ENCODE data around the gene PHETA2.
A peak's percentile ranks its signal among the peaks of the same experiment; 100 is the strongest.

Gene PHETA2

DNA sequence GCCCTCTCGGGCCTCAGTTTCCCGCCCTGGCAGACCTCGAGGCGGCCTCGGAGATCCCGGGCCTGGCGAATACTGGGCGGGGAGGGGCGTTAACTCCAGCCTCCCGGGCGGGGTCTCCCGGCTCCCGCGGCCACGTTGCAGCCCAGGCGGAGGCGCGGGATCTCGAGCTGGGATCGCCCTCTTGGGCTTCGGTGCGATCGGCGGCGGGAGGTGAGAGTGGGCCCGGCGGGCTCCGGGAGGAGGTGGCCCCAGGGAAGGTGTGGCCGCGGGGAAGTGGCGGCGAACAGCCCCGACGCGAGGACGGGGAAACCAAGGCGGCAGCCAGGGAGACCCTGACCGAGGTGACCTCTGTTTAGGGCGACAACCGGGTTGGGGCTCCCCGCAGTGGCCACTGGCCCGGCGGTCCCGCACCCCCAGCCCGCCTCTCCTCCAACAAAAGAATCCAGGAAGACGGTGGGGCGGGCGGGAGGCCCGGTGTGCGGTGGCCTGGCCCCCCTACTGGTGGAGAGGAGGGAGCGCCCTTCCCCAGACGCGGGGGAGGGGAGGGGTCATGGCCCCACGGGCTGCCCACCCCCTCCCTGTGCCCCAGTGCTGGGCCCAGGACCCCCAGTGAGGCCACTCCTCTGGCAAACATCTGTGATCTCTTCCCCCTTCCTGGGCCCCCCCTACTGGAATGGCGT, at the start of gene PHETA2:
Gene PHETA2 (plus strand): TSS at position 117 of the 680 bp plus-strand sequence. CDS start 3,046 bp downstream, outside the sequence.
- DNase-seq, result peak; percentile 83

DNA sequence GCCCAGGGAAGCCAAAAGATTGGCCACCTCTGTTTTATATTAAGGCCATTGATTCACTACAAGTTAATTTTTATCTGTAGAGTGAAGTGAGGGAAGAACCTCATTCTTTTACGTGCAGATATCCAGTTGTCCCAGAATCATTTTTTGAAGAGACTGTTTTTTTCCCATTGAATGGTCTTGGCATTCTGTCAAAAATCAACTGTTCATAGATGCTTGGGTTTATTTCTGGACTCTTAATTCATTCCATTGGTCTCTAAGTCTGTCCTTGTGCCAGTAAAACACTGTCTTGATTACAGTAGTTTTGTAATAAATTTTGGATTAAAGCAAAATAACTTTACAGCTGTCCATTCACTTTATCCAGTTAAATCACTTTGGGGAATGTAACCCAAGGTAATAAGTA, 48.6 kb upstream of the PHETA2 start:
- DNase-seq, result no peak

DNA sequence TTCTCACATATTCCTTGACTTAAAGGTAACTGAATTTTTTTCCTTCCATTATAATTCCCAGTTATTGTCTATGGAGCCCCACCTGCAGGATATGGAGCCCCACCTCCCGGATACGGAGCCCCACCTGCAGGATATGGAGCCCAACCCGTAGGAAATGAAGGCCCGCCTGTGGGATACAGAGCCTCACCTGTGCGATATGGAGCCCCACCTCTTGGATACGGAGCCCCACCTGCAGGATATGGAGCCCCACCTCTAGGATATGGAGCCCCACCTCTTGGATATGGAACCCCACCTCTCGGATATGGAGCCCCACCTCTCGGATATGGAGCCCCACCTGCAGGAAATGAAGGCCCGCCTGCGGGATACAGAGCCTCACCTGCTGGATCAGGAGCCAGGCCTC, 47.3 kb upstream of the PHETA2 start:
- DNase-seq, result no peak

GRCh38 chr22:42033263-42034181, 40.5 kb upstream of the PHETA2 start:
- no peak for DNase-seq

- DNase-seq, result no peak
Measured at GRCh38 chr22:42035256-42035655, 38.8 kb upstream of the PHETA2 start.

DNA sequence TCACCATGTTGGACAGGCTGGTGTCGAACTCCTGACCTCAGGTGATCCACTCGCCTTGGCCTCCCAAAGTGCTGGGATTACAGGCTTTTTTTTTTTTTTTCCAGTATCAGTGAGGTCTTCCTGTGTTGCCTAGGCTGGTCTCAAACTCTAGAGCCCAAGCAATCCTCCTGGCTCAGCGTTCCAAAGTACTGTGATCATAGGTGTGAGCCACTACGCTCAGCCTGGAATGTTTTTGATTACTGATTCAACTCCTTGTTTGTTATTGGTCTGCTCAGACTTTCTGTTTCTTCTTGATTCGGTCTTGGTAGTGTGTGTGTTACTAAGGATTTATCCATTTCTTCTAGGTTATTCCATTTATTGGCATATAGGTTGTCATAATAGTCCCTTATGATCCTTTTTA, 34.8 kb upstream of the PHETA2 start:
- no peak for DNase-seq

DNA sequence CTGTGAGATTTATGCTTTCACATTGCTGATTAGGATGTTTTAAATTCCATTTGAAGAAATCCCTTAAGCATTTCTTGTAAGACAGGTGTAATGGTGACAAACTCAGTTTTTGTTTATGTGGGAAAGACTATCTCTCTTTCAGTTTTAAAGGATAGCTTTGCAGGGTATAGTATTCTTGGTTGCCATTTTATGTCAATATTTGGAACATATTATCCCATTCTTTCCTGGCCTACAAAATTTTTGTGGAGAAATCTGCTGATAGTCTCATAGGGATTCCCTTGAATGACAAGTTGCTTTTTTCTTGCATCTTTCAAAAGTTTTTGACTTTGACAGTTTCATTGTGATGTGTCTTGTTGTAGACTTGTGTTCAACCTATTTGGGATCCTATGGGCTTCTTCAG, 32.3 kb upstream of the PHETA2 start:
- DNase-seq, result no peak

DNA sequence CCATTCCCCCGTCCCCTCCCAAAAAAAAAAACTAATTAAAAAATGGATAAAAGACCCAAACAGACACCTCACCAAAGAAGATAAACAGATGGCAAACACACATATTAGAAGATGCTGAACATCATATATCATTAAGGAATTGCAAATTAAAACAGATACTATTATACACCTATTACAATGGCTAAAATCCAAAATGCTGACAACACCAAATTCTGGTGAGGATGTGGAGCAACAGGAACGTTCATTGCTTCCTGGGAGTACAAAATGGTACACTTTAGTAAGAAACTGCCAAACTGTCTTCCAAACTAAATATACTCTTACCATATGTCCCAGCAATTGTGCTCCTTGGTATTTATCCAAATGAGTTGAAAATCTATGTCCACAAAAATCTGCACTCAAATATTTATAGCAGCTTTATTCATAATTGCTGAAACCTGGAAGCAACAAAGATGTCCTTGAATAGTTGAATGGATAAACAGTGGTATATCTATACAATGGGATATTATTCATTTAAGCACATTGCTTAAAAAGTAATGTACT, 23.3 kb upstream of the PHETA2 start:
- no peak for DNase-seq

DNA sequence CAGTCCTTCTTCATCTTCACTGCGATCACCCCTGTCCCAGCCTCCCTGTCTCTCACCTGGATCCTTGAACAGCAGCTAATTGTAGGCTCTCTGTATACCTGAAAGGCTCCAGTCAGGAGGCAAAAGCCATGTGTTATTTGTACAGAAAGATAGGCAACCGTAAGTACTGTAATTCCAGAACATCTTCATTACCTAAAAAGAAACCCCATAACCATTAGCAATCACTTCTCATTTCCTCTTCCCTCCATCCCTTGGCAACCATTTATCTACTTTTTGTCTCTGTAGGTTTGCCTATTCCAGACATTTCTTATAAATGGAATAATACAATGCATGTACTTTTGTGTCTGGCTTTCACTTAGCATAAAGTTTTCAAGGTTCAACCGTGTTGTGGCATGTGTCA, 21.3 kb upstream of the PHETA2 start:
- DNase-seq, result no peak

- DNase-seq, result no peak
Measured at GRCh38 chr22:42056757-42057511, 17.1 kb upstream of the PHETA2 start.

DNA sequence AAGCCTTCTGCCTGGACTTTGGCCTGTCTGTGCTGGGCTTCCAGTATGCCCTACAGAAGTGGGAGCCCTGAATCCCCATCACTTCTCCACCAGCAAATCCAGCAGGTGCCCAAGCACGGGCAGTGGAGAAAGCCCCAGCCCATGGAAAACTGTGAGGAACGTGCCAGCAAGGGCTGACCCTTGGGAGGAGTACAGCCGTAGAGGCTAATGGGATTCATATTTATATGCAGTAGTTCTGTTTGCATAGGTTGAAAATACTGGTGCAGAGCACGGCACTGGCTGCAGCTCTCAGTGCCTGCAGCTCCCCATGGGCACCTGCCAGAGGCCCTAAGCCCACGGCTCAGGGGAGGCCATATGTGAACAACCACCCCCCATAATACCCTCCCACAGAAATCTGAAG, 13.6 kb upstream of the PHETA2 start:
- DNase-seq, result no peak

- DNase-seq, result peak; percentile 42
Measured at GRCh38 chr22:42061041-42061440, 13.0 kb upstream of the PHETA2 start.

DNA sequence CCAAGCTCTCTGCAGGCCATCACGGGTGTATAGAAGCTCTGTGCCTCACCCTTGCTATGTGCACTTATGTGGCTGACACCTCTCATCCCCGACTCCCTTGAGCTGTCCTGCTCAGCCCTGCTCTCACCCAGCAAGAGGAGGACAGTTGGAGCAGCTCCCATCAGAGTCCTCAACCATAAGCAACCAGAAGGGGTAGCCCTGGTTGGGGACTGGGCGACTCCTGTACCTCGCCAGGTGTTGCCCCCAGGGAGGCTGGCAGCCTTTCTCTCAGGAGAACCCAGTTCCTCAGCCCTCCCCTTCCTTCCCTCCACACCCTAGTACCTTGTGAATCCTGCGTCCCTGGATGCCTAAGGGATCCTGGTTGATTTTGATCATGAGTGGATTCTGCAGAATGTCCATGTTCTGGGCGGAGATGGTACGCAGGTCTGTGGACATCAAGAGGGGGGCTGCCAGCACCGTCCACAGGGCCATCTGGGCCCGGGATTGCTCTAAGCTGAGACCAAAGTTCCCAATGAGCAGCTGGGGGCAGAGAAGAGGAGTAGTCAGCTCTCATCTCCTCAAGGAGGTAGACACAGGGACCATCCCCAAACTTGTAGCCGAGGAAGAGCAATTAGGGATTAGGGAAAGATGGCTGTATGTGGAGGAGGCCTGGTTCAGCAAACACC, 11.4 kb upstream of the PHETA2 start:
- DNase-seq, result no peak

DNA sequence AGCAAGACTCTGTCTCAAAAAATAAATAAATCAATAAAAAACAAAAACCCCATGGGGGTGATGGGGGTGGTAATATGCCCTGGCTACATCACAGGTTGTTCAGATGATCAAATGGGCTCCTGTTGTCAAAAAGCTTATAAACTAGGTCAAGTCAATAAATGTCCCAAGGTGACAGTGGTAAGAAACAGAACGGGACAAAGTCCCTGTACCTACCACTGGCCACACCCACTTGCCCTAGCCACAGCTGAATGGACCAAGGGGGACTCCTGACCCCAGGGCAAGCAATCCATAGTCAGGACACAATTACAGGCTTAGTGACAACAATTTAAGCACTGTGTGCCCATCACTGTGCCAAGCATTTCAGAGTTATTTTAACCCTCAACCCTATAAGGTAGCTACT, 9.4 kb upstream of the PHETA2 start:
- DNase-seq, result no peak

- DNase-seq, result peak; percentile 33
Measured at GRCh38 chr22:42065438-42066125, 8.5 kb upstream of the PHETA2 start.

DNA sequence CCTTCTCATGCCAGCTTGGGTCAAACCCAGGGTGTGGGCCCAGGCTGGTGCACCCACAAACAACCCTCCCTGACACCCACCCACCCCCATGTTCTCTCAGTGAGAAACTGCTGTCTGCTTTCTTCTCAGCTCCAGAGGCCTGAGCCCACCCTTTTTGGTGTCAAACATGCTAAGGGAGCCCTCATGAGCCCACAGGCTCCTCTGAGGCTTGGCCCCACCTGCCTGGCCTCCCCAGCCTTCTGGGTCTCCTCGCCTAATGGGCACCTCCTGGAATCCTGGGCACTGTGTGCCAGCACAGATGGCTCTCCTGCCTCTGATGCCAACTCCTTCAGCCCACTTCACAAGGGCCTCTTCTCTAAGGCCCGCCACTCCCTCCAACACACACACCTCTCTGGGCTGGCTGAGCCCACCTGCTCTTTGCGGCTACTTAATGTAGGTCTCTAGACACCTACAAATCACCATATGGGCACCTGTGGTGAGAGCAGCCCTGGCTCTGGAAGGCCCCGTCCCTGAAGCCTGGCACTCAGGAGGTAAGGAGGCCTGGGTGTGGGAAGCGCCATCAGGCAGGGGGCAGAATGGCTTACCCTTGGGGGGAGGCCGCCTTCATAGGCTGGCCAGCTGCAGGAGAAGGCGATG, 7.8 kb upstream of the PHETA2 start:
- DNase-seq, result peak; percentile 41

GRCh38 chr22:42066937-42067336, 7.1 kb upstream of the PHETA2 start:
- DNase-seq, result peak; percentile 43

GRCh38 chr22:42067671-42068251, 6.3 kb upstream of the PHETA2 start:
- no peak for DNase-seq

DNA sequence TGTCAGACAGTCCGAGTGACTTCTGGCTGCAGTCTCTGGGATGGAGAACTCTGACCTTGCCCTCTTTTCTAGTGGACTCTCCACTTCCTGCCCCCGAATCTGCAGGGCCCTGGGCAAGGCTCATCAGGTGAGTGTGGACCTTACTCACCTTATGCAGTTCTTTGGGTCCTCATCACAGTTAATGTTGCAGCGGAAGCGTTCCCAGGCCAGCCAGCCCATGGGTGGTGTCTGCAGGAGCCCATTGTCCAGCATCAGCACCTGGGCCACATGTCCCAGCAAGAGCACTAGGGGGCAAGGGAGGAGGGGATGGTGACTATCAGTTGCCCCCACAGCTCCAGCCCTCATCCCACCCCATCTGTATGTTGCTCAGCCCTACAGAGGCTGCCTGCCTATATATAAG, 5.8 kb upstream of the PHETA2 start:
- peak; percentile 40 for DNase-seq

DNA sequence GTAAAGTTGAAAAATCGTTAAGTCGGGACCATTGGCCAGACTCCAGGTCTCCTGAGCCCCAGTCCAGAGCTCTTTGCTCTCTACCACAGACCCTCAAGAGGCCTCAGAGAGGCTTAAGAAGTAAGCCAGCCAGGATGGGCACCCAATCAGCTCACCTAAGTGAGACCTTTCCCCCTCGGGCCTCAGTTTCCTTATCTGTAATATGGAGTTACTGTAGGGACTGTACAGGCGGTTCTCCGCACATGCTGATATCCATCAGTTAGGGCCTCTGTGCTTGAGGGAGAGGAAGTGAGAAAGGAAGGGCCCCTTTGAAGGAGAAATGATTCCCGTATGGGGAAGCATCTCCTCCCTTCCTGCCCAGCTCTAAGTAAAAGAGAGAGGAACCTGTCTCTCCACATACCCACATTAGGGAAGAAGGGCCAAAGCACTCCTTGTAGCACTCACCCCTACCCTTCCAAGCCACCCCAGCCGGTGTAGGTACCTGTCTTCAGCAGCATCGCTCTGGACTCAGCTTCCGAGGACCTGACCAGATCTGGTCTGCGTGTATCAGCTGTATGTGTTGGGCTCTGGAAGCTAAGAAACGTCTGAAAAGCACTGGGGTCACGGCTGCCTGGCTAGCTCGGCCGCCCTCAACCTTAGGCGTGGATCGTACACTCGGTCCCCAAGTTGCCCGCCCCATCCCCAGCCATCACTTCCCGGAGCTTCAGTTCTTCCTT, 4.1 kb upstream of the PHETA2 start:
- no peak for DNase-seq
